Measurements from ENCODE around the gene DYNLRB2. TPM values are rescaled to one million over a fixed set of nuclear protein-coding genes. Genes with fewer than 3 reads are reported as not detected.

DYNLRB2 gene
- polyA plus RNA-seq, 1 donor from 2014 or later = not detected

GRCh38 chr16:80592273-80592672, 51.5 kb downstream of the DYNLRB2 start:
- Histone ChIP-seq H3K9me2 (ENCODE audit: insufficient read depth, low read length) (no peaks in the 10 kb centered on the region), H3K9me3 (ENCODE audit: low read length) (no peaks in the 10 kb centered on the region), H3K9ac (ENCODE audit: low read length) (no peak overlapping the region), H3K4me2 (ENCODE audit: low read length) (no peak overlapping the region), H3F3A (ENCODE audit: insufficient read depth, low read length, poor library complexity, severe bottlenecking) (no peaks in the 10 kb centered on the region), H3K79me2 (replicated peaks; ENCODE audit: insufficient read depth, low read length) (no peaks in the 10 kb centered on the region), H3K27me3 (ENCODE audit: insufficient read depth, low read depth, low read length) (no peaks in the 10 kb centered on the region), H3K27ac (ENCODE audit: low read length) (no peak overlapping the region), H4K20me1 (ENCODE audit: insufficient read depth) (no peaks in the 10 kb centered on the region), H2AFZ (ENCODE audit: low read depth, low read length) (no peak overlapping the region), H3K4me3 (ENCODE audit: low read length) (no peak overlapping the region), H3K36me3 (ENCODE audit: insufficient read depth, low read length) (no peaks in the 10 kb centered on the region)
- TF ChIP-seq CTCF (IDR thresholded peaks at IDR 0.05; ENCODE audit: poor library complexity, severe bottlenecking) = no peak
- TF ChIP-seq REST (IDR thresholded peaks at IDR 0.05; ENCODE audit: borderline replicate concordance) = no peak
- no peak for TF ChIP-seq MXI1 (conservative IDR thresholded peaks at IDR 0.05; ENCODE audit: poor library complexity, severe bottlenecking)
- no peak for TF ChIP-seq TAF1 (IDR thresholded peaks at IDR 0.05; ENCODE audit: low read depth)
- no peak for TF ChIP-seq EP300 (conservative IDR thresholded peaks at IDR 0.05; ENCODE audit: poor library complexity, severe bottlenecking)

GRCh38 chr16:80594756-80595155, 54.0 kb downstream of the DYNLRB2 start:
- H3K9me3 ChIP-seq (ENCODE audit: low read length) = no peaks in the 10 kb centered on the region

More at GRCh38 chr16:80594756-80595155, 54.0 kb downstream of the DYNLRB2 start:
- H3K79me2 ChIP-seq (replicated peaks; ENCODE audit: insufficient read depth, low read length) = no peaks in the 10 kb centered on the region
- H3F3A ChIP-seq (ENCODE audit: insufficient read depth, low read length, poor library complexity, severe bottlenecking) = no peaks in the 10 kb centered on the region
- no peaks in the 10 kb centered on the region for H3K36me3 ChIP-seq (ENCODE audit: insufficient read depth, low read length)
- H2AFZ ChIP-seq (ENCODE audit: low read depth, low read length) = no peak overlapping the region
- no peak overlapping the region for H3K27ac ChIP-seq (ENCODE audit: low read length)
- no peaks in the 10 kb centered on the region for H3K27me3 ChIP-seq (ENCODE audit: insufficient read depth, low read depth, low read length)
- no peak overlapping the region for H3K9ac ChIP-seq (ENCODE audit: low read length)
- TF ChIP-seq EP300 (conservative IDR thresholded peaks at IDR 0.05; ENCODE audit: poor library complexity, severe bottlenecking) (no peak), POLR2AphosphoS5 (IDR thresholded peaks at IDR 0.05) (no peak), EZH2 (IDR thresholded peaks at IDR 0.05; ENCODE audit: borderline replicate concordance, insufficient read depth, low read length, poor library complexity, severe bottlenecking) (no peak), MXI1 (conservative IDR thresholded peaks at IDR 0.05; ENCODE audit: poor library complexity, severe bottlenecking) (no peak), SMC3 (conservative IDR thresholded peaks at IDR 0.05; ENCODE audit: poor library complexity) (no peak), REST (IDR thresholded peaks at IDR 0.05; ENCODE audit: borderline replicate concordance) (no peak), TAF1 (IDR thresholded peaks at IDR 0.05; ENCODE audit: low read depth) (no peak), CTCF (IDR thresholded peaks at IDR 0.05; ENCODE audit: poor library complexity, severe bottlenecking) (no peak), RAD21 (conservative IDR thresholded peaks at IDR 0.05) (no peak)
- no peak overlapping the region for H3K4me2 ChIP-seq (ENCODE audit: low read length)
- no peak overlapping the region for H3K4me3 ChIP-seq (ENCODE audit: low read length)
- H3K9me2 ChIP-seq (ENCODE audit: insufficient read depth, low read length) = no peaks in the 10 kb centered on the region
- H4K20me1 ChIP-seq (ENCODE audit: insufficient read depth) = no peaks in the 10 kb centered on the region

Measured in neural cell (in vitro differentiated cells).